RPMI7951 (cell line): ENCODE results near the gene PPP4R2. TPM values are rescaled to one million over a fixed set of nuclear protein-coding genes. Genes with fewer than 3 reads are reported as not detected.
"Not testable (repeated sequence)": the region's sequence is repeated elsewhere in the genome, so short reads cannot be mapped to it uniquely, and the experiment has no call there.

Experiments used
- DNase-seq: peaks from one replicate; pipeline ENCODE4 v3.0.0-alpha.2; 2012; ENCODE audit warnings: low read depth
- total RNA-seq: library from RNA; depleted of rRNA; stranded (reverse); fragments of >200 nt; shearing (Covaris generic); gene quantifications from 2 replicates; pipeline ENCODE4 v1.2.3, GENCODE V29; 2014

PPP4R2 gene
- total RNA-seq, 1 experiment from 2014 or later = 74.0 TPM

DNA sequence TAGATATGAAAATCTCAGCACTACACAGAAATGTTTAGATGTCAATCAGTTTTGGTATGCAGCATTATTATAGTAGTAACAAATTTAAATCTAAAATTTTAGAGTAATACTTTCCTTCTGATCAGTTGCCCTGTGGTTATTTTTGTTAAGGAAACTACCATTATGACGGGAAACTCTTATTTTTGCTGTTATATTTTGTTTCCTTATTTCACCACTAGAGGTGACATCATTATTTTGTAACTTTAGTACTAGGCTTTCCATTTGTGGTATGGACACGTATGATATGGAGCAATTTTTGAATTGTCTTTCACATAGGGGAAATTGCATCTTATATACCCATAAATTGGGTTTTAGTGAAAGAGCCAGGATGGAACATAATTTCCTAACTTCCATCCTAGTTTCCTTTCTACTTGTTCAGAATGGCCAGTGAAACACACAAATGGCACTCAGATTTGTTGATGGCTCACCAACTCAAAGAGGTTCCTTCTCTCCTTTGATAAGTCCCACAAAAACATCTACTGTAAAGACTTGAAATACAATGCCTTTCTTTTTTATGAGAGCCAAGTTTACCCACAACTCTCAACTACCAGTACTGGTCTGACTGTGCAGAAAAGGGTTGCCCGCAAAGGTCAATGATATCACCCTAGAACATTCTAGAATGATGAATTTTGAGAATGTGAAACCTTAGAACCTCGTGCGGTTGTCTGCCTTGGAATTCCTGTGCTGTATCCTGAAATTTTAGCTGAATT is 19.4 kb upstream of the PPP4R2 start:
- peak; percentile 64 for DNase-seq

DNA sequence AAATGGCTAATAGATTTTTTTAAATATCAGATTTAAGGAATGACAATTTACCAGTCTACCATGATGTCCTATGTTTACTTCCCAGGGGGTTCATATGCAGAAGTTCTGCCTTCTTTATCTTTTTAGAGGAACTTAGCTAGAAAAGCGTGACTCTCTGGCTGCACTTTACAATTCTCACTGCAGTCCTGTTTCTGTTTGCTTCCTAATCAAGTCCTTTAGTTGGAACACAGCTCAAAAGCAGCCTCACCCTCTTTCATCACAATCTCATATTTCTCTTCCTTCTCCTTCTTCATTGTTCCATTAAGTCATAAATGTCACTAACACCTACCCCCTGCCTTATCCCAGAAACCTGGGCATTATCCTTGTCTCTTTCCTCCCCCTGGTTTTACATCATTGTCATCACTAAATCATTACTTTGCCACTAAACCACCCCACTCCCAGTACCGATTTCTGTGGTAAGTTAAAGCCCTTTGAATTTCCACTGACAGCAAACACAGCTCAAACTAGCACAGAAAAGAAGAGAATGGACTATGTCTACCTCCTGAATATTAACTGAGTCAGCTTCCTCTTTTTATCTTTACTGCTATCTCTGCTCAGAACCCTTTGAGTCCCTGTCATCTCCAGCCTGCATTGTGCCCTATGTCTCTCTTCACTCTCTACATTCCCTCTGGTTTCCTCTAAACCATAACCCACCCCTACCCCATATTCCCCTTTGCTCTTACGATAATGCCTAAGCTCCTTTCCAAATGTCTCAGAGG is 13.8 kb upstream of the PPP4R2 start:
- no peak for DNase-seq

DNA sequence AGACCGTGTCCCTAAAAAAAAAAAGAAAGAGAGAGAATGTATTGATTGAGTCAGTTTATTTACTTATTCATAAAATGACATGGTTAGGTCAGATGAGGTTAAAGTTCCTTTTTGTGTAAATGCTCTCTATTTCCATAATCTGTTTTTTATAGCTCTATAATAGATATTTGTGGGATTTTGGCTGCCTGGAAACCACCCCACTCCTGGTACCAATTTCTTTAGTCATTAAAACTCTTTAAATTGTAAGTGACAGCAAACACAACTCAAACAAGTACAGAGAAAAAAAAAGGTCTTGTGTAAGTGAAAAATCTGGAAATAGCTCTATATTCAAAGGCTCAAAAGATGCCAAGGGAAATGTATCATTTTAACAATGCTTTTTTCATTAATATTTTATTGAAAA is 11.0 kb upstream of the PPP4R2 start:
- DNase-seq = no peak

DNA sequence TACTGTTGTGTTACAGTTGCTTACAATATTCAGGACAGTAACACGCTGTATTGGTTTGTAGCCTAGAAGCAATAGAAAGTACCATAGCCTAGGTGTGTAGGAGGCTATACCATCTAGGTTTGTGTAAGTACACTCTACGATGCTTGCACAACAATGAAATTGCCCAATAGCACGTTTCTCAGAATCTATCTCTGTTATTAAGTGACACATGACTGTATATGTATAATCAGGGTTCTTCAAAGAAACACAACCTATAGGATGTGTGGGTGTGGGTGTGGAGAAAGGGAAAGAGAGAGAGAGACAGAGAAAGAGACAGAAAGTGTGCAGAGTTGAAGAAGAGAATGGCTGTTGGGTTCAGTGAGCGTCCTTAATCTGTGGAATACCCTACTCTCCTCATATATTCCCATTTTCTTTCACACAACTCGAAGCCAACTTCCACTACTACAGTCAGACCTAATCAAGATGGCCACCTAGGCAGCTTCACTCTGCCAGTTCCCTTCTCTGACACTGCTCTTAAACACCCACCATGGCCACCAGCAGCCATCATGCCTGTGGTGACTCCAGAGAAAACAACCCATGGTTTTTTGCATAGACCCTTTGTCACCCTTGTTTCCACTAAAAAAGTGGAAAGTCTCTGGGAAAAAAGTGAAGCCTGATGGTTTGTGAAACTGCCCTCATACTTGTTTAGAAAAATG is 5.8 kb upstream of the PPP4R2 start:
- no peak for DNase-seq

DNA sequence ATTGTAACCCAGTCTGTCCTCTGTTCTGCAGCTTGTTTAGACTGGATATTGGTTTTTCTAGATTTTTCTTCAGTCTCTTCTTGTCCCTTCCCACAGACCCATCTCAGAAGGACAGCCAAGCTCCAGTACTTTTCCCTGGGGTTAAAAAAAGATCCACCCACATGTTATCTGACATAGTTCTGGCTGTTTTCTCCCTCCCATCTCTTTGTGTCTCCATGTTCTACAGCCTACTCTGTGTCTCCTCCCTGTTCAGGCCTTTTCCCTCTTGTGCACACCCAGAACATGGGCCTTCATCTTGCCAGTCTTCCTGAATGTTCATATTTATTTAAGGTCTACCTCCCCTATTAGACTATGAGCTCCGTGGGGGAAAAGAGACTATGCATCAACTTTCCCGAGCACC is 5.1 kb upstream of the PPP4R2 start:
- no peak for DNase-seq

DNA sequence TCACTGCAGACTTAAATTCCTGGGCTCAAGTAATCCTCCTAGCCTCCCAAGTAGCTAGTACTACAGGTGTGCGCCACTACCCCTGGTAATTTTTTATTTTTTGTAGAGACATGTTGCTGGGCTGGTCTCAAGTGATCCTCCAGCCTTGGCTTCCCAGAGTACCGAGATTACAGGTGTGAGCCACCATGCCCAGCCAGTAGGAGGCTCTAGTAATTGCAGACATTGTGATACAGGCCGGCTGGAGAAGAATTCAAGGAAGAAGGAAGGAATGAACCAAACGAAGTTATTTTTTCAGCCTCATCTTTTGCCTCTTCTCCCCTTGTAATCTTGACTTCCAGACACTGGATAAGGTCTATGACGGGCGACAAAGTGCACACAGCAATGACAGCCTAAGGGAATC is 3.2 kb upstream of the PPP4R2 start:
- no peak for DNase-seq

DNA sequence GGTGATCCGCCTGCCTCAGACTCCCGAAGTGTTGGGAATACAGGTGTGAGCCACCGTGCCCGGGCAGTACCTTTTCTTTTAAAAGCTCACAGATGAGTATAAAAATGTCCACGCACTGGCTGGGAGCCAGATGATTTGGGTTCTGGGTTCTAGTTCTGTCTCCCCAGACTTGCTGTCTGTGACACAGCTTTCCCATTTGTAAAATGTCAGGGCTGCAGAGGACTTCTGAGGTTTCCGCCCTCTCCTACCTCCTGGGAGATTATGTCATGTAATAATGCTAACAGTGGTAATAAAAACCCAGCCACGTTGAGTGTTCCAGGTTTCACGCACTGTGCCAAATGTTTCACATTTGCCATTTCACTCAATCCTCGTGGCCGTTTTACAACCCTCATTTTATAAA is 1.3 kb upstream of the PPP4R2 start:
- no peak for DNase-seq

DNA sequence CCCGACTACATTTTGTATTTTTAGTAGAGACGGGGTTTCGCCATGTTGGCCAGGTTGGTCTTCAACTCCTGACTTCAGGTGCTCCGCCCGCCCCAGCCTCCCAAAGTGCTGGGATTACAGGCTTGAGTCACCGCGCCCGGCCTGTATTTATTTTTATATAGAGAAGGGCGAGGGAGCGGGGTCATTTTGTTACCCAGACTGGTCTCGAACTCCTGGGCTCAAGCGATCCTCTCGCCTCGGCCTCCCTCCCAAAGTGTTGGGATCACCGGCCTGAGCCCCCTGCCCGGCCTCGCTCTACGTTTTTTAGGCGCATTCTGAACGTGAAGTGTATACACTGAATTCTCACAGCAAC is 514 bp upstream of the PPP4R2 start:
- no peak for DNase-seq

DNA sequence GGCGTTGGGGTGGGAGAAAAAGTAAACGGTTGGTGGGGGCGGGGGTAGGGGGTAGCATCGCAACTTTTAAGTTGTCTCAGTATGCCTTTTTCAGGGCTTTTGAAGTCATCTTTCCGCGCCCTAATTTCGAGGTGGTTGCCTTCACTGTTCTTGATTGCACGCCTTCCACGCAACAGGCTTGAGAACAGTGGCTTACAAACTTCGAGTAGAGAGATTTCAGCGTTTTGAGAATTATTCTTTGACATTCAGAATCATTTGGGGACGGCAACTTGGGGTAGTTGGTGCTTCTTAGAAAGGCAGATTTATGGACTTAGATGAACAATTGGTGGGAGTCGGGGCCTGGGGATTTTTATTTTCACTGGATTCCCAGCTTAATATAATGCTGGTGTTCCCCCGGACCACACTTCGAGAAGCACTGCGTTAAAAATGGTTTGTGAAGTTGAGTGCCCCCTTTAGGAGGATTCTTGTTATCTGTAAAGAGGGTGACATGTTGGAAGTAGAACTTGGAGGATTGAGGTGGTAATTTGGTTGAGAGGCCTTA is 880 bp downstream of the PPP4R2 start:
- peak; percentile 73 for DNase-seq

DNA sequence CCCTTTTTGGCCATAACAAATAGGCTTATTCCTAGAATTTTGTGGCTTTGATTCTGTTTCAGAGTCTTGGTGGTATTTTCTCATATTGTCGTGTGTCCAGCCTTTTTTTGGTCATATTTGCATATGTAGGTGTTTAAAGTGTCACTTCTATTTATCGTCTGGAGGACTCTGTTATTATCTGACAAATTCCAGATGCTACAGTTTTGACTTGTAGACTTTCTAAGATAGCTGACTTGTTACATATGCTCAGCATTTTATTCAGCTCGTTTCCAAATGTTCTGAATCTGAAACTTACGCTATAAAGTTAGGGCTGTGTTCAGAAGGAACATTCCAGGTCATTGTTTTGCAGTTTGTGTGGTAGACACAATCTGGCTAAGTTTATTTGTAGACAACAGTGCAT is 1.9 kb downstream of the PPP4R2 start:
- no peak for DNase-seq

DNA sequence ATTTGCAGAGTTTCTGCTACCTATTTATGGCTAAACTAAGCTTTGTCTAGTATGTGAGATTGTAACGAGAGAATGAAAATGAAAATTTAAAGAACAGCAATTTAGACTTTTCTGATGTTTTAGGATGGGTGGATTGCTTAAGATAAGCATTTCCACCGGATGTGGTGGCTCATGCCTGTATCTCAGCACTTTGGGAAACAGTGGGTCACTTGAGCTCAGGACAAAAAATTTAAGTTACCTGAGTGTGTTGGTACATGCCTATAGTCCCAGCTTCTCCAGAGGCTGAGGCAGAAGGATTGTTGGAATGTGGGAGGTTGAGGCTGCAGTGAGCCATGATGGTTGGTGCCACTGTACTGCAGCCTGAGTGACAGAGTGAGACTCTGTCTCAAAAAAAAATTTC is 3.3 kb downstream of the PPP4R2 start:
- DNase-seq = no peak

DNA sequence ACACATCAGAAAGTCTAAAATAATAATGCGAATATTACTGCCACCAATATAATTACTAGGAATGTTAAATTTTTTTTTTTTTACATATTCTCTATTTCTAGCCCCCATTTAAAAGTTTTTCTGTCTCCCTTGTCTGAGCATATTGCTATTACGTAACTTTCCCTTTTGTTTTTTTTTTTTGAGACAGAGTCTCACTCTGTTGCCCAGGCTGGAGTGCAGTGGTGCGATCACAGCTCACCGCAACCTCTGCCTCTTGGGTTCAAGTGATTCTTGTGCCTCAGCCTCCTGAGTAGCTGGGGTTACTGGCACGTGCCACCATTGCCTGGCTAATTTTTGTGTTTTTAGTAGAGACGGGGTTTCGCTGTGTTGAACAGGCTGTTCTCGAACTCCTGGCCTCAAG is 6.4 kb downstream of the PPP4R2 start:
- not testable (repeated sequence) for DNase-seq

DNA sequence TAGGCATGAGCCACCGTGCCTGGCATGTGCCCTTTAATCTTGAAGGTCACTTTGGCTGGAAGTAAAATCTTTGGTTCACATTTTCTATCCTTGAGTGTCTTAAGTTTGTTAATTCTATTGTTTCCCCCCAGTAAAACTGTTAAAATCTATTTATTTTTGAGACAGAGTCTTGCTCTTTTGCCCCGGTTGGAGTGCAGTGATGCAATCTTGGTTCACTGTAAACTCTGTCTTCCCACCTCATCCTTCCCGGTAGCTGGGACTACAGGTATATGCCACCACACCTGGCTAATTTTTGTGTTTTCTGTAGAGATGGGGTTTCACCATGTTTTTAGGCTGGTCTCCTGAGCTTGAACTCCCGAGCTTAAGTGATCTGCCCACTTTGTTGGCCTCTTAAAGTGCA is 7.7 kb downstream of the PPP4R2 start:
- no peak for DNase-seq

DNA sequence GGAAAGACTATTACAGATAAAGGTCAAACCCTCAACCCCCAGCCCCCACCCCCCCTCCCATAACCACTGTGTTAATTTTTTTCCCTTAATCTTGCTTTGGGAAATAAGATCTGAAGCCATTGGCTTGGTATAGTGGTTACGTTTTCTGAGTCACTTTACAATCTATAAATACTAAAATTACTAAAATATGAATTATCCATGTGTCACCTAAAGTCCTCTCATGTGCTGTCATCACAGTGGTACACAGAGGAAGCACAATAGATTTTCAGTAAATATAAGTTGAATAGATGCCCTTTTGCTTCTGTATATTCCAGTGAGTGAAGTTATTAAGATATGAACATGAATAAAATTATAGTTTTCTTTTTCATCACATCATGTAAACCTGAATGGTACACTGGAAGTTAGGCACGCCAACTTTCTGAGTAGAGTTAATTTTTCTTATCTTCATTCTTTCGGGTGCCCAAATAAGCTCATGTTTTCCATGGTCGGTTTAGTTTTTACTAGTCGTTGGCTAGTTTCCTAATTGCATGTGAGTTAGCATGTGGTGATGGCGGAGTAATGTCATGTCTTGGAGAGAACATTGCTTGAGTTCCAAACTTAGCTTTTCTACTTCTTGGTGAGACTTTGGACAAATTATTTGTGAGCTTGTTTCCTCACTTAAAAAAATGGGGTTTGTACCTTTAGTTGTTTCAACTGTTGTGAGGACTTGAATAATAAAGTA is 11.5 kb downstream of the PPP4R2 start:
- DNase-seq = no peak

DNA sequence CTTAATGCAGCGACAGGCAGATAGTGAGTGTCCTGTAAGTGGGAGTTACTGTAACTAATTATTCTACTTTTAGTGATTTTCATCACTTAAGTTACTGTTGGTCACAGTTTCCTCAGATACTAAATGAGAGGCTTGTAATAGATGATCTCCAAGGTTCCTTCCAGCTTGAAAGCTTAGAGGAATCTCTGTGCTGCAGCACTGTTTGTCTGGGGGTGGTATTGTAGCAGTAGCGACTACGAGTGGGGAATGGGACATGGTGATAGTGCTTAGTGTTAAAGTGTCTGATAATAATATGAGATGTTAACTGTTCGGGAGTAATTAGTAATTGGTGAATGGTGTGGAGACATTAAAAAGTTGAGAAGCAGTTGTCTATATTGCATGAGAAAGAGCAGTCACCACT is 12.4 kb downstream of the PPP4R2 start:
- DNase-seq = no peak

DNA sequence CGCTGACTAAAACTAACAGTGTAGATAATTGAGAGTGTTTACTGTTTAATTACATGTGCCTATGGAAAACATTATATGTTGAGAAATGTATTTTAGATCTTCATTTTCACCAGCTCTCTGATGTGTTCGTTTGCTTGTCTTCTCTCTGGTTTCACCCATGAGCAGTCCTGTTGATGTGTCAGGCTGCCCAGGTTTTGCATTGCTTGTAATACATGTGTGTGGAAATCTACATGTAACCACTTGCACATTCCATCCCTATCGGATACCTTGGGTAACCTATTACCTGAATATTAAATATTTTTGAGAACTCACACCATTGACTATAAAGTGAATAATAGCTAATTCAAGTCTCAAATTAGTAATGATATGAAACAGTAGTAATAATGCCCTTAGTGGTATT is 13.1 kb downstream of the PPP4R2 start:
- DNase-seq = no peak

DNA sequence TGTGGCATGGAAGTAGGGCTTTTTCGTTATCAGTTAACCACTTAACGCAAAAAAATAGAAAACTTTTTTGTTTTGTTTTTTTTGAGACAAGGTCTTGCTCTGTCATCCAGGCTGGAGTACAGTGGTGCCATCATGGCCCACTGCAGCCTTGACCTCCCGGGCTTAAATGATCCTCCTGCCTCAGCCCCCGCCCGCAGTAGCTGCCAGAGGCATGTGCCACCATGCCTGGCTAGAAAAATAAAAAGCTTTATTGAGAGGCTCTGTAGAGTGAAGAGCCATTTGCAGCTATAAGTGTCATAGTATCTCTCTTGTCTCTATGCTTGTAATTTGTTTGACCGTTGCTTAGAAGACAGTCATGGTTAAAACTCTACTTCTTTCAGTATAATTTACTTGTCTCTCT is 13.5 kb downstream of the PPP4R2 start:
- DNase-seq = no peak

DNA sequence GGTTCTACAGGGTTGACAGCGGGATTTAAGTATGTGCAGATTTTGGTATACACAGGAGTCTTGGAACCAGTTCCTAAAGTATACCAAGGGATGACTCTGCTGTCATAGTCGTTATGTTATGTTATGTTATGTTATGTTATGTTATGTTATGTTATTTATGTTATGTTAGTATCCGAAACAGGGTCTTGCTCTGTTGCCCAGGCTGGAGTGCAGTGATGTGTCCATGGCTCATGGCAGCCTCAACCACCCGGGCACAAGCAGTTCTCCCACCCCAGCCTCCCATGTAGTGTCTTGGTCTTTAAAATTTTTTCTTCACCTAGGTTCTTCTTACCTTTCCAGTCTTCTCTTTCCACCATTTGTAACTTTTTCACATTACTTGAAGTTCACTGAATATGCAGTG is 21.7 kb downstream of the PPP4R2 start:
- no peak for DNase-seq

DNA sequence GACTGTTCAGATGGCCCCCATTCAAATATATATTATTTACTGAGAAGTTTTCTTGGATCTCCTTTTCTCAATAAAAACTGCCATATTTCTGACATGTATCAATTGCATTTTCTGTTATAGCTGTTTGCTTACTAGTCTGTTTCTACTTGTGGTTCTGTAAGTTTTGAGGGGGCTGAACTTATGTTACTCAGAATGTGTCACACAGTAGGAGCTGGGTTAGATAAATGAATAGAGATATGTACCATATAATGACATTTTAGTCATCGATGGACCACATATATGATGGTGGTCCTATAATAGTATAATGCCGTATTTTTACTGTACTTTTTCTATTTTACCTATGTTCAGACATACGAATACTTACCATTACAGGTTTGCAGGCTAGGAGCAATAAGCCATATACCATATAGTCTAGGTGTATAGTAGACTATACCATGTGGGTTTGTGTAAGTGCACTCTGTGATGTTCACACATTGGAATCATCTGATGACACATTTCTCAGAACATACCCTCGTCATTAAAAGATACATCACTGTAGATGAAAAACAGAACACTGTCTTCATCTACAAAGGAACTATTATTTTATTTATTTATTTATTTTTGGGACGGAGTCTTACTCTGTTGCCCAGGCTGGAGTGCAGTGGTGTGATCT is 22.3 kb downstream of the PPP4R2 start:
- DNase-seq = no peak

DNA sequence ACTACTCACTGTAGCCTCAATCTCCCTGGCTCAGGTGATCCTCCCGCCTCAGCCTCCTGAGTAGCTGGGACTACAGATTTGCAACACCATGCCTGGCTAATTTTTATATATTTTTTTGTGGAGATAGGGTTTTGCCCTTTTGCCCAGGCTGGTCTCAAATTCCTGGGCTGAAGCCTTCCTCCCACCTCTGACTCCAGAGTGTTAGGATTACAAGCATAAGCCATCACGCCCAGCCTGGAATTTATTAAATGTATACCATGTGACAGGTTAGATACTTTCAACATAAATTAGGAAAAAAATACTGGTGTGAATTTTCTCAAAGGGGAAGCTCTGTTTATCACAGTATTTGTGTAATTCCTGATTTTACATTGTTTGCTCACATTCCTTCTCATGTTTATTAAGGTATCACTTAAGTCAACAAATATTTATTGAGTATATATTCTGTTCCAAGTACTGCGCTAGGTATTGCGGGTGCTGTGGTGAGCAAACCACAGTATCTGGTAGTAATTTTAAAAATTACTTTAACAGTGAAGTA is 24.8 kb downstream of the PPP4R2 start:
- DNase-seq = no peak

DNA sequence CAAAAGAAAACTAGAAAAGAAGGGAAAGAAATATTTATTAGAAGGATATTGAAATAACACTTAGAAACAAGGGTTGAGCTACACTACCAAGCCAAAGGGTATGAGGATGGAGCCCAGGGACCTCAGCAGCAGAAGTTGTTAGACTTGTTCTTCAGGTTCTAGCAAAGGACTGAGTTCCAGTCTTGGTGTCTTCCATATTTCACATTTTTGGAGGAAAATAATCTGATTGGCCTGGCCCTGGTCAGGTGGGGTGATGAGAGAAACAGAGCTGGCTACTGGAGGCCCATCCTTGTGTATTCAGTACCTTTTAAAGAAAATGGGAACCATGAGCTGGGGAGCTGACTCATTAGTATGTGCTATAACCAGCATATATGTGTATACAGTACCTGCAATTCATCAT is 28.2 kb downstream of the PPP4R2 start:
- DNase-seq = no peak
